H1 (cell line): Measurements from ENCODE around the gene RASGRP1. TPM values are rescaled to one million over a fixed set of nuclear protein-coding genes. Genes with fewer than 3 reads are reported as not detected.

Source experiments
- CTCF ChIA-PET: fragments of 300-600 bp; sonication (Branson Sonifier 250); formaldehyde crosslinking; loops from one replicate; lab custom pipeline; 2021; ENCODE audit not compliant: partially characterized antibody; lab: Charles Lee
- POLR2A ChIA-PET: fragments of 300-600 bp; sonication (Branson Sonifier 250); formaldehyde crosslinking; loops from one replicate; lab custom pipeline; 2021; ENCODE audit warnings: inconsistent platforms; ENCODE audit not compliant: partially characterized antibody; lab: Charles Lee
- DNase-seq, 2 experiments: peaks; one replicate each; pipeline versions ENCODE4 v3.0.0 to v3.0.0-alpha.2; 2010 to 2022; ENCODE audit warnings: low spot score in 2 of 2, low read depth in 1 of 2, mixed read lengths in 1 of 2
- FAIRE-seq: peaks from 2 replicates; lab custom pipeline; 2011; peaks lifted over from hg19 to GRCh38; lab: Jason Lieb, UNC
- H2AFZ ChIP-seq: 2 replicates; pipeline ENCODE4 v1.8.1; 2012; ENCODE audit warnings: low read length, inconsistent platforms
- H2AK5ac ChIP-seq: 2 replicates; pipeline ENCODE4 v1.6.1; 2013; ENCODE audit warnings: low read depth, low read length
- H2BK120ac ChIP-seq: replicated peaks from 2 replicates; pipeline ENCODE3; 2013; ENCODE audit warnings: low read depth, low read length, inconsistent platforms
- H2BK12ac ChIP-seq: 2 replicates; pipeline ENCODE4 v1.6.1; 2013; ENCODE audit warnings: low read depth, low read length
- H2BK15ac ChIP-seq: 2 replicates; pipeline ENCODE4 v1.6.1; 2013; ENCODE audit warnings: low read length
- H2BK20ac ChIP-seq: 2 replicates; pipeline ENCODE4 v1.6.1; 2013; ENCODE audit warnings: low read length
- H2BK5ac ChIP-seq: 2 replicates; pipeline ENCODE4 v1.6.1; 2013; ENCODE audit warnings: low read depth, low read length
- H3K14ac ChIP-seq: 2 replicates; pipeline ENCODE4 v1.6.1; 2013; ENCODE audit warnings: inconsistent platforms; ENCODE audit not compliant: insufficient read length
- H3K18ac ChIP-seq: 2 replicates; pipeline ENCODE4 v1.6.1; 2013; ENCODE audit warnings: low read length; ENCODE audit errors: extremely low read depth
- H3K23ac ChIP-seq: 2 replicates; pipeline ENCODE4 v1.6.1; 2013; ENCODE audit warnings: inconsistent platforms; ENCODE audit not compliant: insufficient read length
- H3K23me2 ChIP-seq: 2 replicates; pipeline ENCODE4 v1.6.1; 2013; ENCODE audit warnings: low read depth, low read length
- H3K27ac ChIP-seq: 2 replicates; pipeline ENCODE4 v1.6.1; 2011; ENCODE audit warnings: low read depth, low read length, inconsistent platforms
- H3K27me3 ChIP-seq, 4 experiments: replicated peaks in 1 of 4; 1 replicate in 1 of 4; 2 replicates in 3 of 4; pipeline versions ENCODE4 v1.6.1 to v1.8.1; 2011 to 2013; ENCODE audit warnings: low read length in 3 of 4, mild to moderate bottlenecking in 3 of 4, inconsistent platforms in 2 of 4, mixed read lengths in 2 of 4, moderate library complexity in 1 of 4; ENCODE audit not compliant: control insufficient read depth in 3 of 4, insufficient read depth in 3 of 4; ENCODE audit errors: extremely low read depth in 1 of 4
- H3K36me3 ChIP-seq, 4 experiments: 2 replicates each; pipeline versions ENCODE4 v1.6.1 to v1.8.1; 2011 to 2013; ENCODE audit warnings: mild to moderate bottlenecking in 4 of 4, low read length in 3 of 4, moderate library complexity in 2 of 4, control low read depth in 1 of 4, inconsistent platforms in 1 of 4; ENCODE audit not compliant: insufficient read depth in 4 of 4, control insufficient read depth in 2 of 4
- H3K4ac ChIP-seq: replicated peaks from 2 replicates; pipeline ENCODE3; 2013; ENCODE audit warnings: low read length, low read depth, mixed read lengths, inconsistent platforms; ENCODE audit not compliant: insufficient read length
- H3K4me1 ChIP-seq, 4 experiments: replicated peaks in 1 of 4; 1 replicate in 1 of 4; 2 replicates in 3 of 4; pipeline versions ENCODE4 v1.6.1 to v1.8.1; 2011 to 2013; ENCODE audit warnings: low read length in 3 of 4, inconsistent platforms in 2 of 4, mixed read lengths in 1 of 4; ENCODE audit not compliant: insufficient read depth in 4 of 4, control insufficient read depth in 3 of 4
- H3K4me2 ChIP-seq, 2 experiments: 2 replicates each; pipeline versions ENCODE4 v1.6.1 to v1.8.1; 2011 to 2013; ENCODE audit warnings: low read depth in 2 of 2, low read length in 2 of 2, control low read depth in 1 of 2, inconsistent platforms in 1 of 2, mild to moderate bottlenecking in 1 of 2; ENCODE audit not compliant: insufficient read depth in 1 of 2
- H3K4me3 ChIP-seq, 4 experiments: fragments of 200-600, 300-600 bp in 1 of 4; sonication (generic), shearing (Covaris generic), sonication (Bioruptor Twin) in 1 of 4; 2 replicates each; pipeline versions ENCODE4 v1.5.1 to v1.8.1; 2011 to 2016; ENCODE audit warnings: low read length in 4 of 4, low read depth in 3 of 4, control low read depth in 2 of 4, inconsistent platforms in 2 of 4, mild to moderate bottlenecking in 2 of 4, mixed read lengths in 1 of 4, moderate library complexity in 1 of 4; ENCODE audit not compliant: insufficient read depth in 2 of 4; ENCODE audit errors: extremely low read depth in 1 of 4
- H3K56ac ChIP-seq: replicated peaks from 2 replicates; pipeline ENCODE3; 2013; ENCODE audit warnings: low read depth, mild to moderate bottlenecking, mixed read lengths, low read length, inconsistent platforms; ENCODE audit not compliant: insufficient read length
- H3K79me1 ChIP-seq: 2 replicates; pipeline ENCODE4 v1.6.1; 2013; ENCODE audit warnings: low read depth, low read length, control low read depth
- H3K79me2 ChIP-seq, 2 experiments: 2 replicates each; pipeline versions ENCODE4 v1.6.1 to v1.8.1; 2012 to 2013; ENCODE audit warnings: low read length in 2 of 2, mild to moderate bottlenecking in 2 of 2, inconsistent platforms in 1 of 2; ENCODE audit not compliant: insufficient read depth in 2 of 2, control insufficient read depth in 1 of 2
- H3K9ac ChIP-seq, 4 experiments: replicated peaks in 1 of 4; 1 replicate in 1 of 4; 2 replicates in 3 of 4; pipeline versions ENCODE4 v1.6.1 to v1.8.1; 2011 to 2013; ENCODE audit warnings: low read depth in 3 of 4, low read length in 3 of 4, control low read depth in 2 of 4, mild to moderate bottlenecking in 2 of 4, moderate library complexity in 2 of 4, inconsistent platforms in 1 of 4; ENCODE audit errors: extremely low read depth in 1 of 4
- H3K9me3 ChIP-seq, 2 experiments: 2 replicates each; pipeline versions ENCODE4 v1.6.1 to v1.8.1; 2012 to 2013; ENCODE audit warnings: mild to moderate bottlenecking in 2 of 2, moderate library complexity in 2 of 2, control low read depth in 1 of 2, inconsistent platforms in 1 of 2, low read depth in 1 of 2, low read length in 1 of 2, mixed read lengths in 1 of 2; ENCODE audit not compliant: insufficient read depth in 2 of 2
- H4K20me1 ChIP-seq, 2 experiments: replicated peaks in 1 of 2; 2 replicates each; pipeline versions ENCODE3 to v1.8.1; 2011 to 2013; ENCODE audit warnings: inconsistent platforms in 2 of 2, low read length in 2 of 2, mild to moderate bottlenecking in 1 of 2; ENCODE audit not compliant: insufficient read depth in 2 of 2, control insufficient read depth in 1 of 2
- H4K5ac ChIP-seq: 2 replicates; pipeline ENCODE4 v1.6.1; 2013; ENCODE audit warnings: low read length, low read depth, mixed read lengths, inconsistent platforms; ENCODE audit not compliant: insufficient read length
- H4K8ac ChIP-seq: 2 replicates; pipeline ENCODE4 v1.8.0; 2013; ENCODE audit warnings: mild to moderate bottlenecking, moderate library complexity, low read length, inconsistent platforms; ENCODE audit not compliant: insufficient read depth; ENCODE audit errors: extremely low read depth
- H4K91ac ChIP-seq: replicated peaks from 2 replicates; pipeline ENCODE3; 2013; ENCODE audit warnings: low read length, mixed read lengths, inconsistent platforms; ENCODE audit not compliant: insufficient read length
- RAD21 ChIP-seq, 2 experiments: IDR thresholded peaks in 1 of 2; conservative IDR thresholded peaks in 1 of 2; 2 replicates each; pipeline ENCODE4 v1.6.1; 2011; ENCODE audit warnings: low read depth in 2 of 2, low read length in 2 of 2, improper control_type of control experiment in 1 of 2, inconsistent platforms in 1 of 2, mild to moderate bottlenecking in 1 of 2, moderate library complexity in 1 of 2
- ZNF274 ChIP-seq: IDR thresholded peaks from 2 replicates; pipeline ENCODE4 v1.7.0; 2012; ENCODE audit warnings: low read length, borderline replicate concordance; ENCODE audit errors: extremely low read depth
- WGBS, 2 experiments: shearing (Covaris generic) in 1 of 2; methylation state at CpG; one replicate each; pipeline versions ENCODE4 v1.1.6 to v1.1.7; 2013 to 2015; ENCODE audit warnings: low lambda C conversion rate in 2 of 2, mixed read lengths in 2 of 2, inconsistent platforms in 1 of 2, low coverage in 1 of 2, missing lambda C conversion rate in 1 of 2; ENCODE audit not compliant: insufficient replicate concordance in 2 of 2, insufficient coverage in 1 of 2, insufficient read length in 1 of 2; ENCODE audit errors: extremely low coverage in 1 of 2, missing lambda C conversion rate in 1 of 2; 5-methylcytosine and 5-hydroxymethylcytosine counted together
- polyA plus RNA-seq, 7 experiments: library from polyadenylated mRNA; depleted of rRNA in 3 of 7; stranded (reverse) in 5 of 7; unstranded in 2 of 7; fragments of >200 nt in 5 of 7; fragments of 200-250 nt in 2 of 7; gene quantifications; 1 replicate in 5 of 7; 2 replicates in 1 of 7; 4 replicates in 1 of 7; pipeline versions ENCODE4 v1.2.1 to v1.2.3, GENCODE V29; 2011 to 2013; ENCODE audit warnings: missing spikeins in 2 of 7, mixed read lengths in 2 of 7
- total RNA-seq: library from RNA; stranded (reverse); fragmentation: NEBNext Ultra II Directional; extraction: Animal tissue kit (Norgen Biotek cat#: 25700); gene quantifications from 2 replicates; pipeline ENCODE4 v1.2.1, GENCODE V29; 2021

The RASGRP1 gene
- total and polyA plus RNA-seq, 2 of the 8 experiments (the other 6 are each of a cell fraction or from before 2014, with no cell fraction given) = 1.1 to 2.1 TPM

GRCh38 chr15:38521316-38521715 is 43.3 kb downstream of the RASGRP1 start:
- no peak overlapping the region for H3K27ac ChIP-seq
- no peaks in the 10 kb centered on the region for H3K9me3 ChIP-seq
- no peaks in the 10 kb centered on the region for H4K20me1 ChIP-seq
- no peak overlapping the region for H2AFZ ChIP-seq
- H2BK15ac ChIP-seq = no peak overlapping the region
- H3K27me3 ChIP-seq = no peaks in the 10 kb centered on the region
- H3K9ac ChIP-seq = no peak overlapping the region
- no peak overlapping the region for H3K18ac ChIP-seq
- no peak overlapping the region for H4K5ac ChIP-seq
- POLR2A ChIA-PET = interaction anchor here (1.4 kb wide), 1 partner anchor 11 kb away, joined by 5 read pairs; no protein-coding TSS in a partner anchor
- H3K79me2 ChIP-seq = no peaks in the 10 kb centered on the region
- no peak overlapping the region for H3K23ac ChIP-seq
- DNase-seq (no peak), FAIRE-seq (no peak)
- no peak overlapping the region for H4K8ac ChIP-seq
- H2BK120ac ChIP-seq = no peak overlapping the region
- H3K36me3 ChIP-seq = no peaks in the 10 kb centered on the region
- H2BK5ac ChIP-seq = no peak overlapping the region
- no peak overlapping the region for H3K4ac ChIP-seq
- WGBS, 2 experiments = 73% methylated on average over 5 of the region's 5 CpGs; no CpG with 5 or more reads in 1 of the 2 experiments
- no peak overlapping the region for H2AK5ac ChIP-seq
- H2BK12ac ChIP-seq = no peak overlapping the region
- H3K4me2 ChIP-seq = no peak overlapping the region
- peak in 1 of 2 experiments; percentile 28; a peak in 1 of 4 replicates for TF ChIP-seq RAD21 (IDR thresholded peaks at IDR 0.05 in 1 of 2, conservative IDR thresholded peaks at IDR 0.05 in 1 of 2; ENCODE audit: low read depth in 2 of 2, low read length in 2 of 2)
- TF ChIP-seq ZNF274 = no peak
- TF ChIP-seq, all 59 proteins: peak for 1
- Histone ChIP-seq H3K23me2 (no peaks in the 10 kb centered on the region), H4K91ac (no peak overlapping the region), H3K4me1 (peaks cover 0 to 5% (median 2%) of the 10 kb centered on the region in 4 experiments; a peak in 5 of 7 replicates), H3K56ac (no peak overlapping the region), H2BK20ac (no peak overlapping the region), H3K4me3 (no peak overlapping the region), H3K14ac (no peak overlapping the region), H3K79me1 (no peaks in the 10 kb centered on the region)
- CTCF ChIA-PET = interaction anchor here (0.8 to 2.6 kb wide), 10 partner anchors 8 to 178 kb away, joined by 3 to 7 read pairs (median 4); no protein-coding TSS in a partner anchor
